Measurements from ENCODE around the gene FAM98C. TPM values are rescaled to one million over a fixed set of nuclear protein-coding genes. Genes with fewer than 3 reads are reported as not detected.

Gene FAM98C
- total and polyA plus RNA-seq, 4 donors = 4.2 to 8.5 (median 6.2) TPM

DNA sequence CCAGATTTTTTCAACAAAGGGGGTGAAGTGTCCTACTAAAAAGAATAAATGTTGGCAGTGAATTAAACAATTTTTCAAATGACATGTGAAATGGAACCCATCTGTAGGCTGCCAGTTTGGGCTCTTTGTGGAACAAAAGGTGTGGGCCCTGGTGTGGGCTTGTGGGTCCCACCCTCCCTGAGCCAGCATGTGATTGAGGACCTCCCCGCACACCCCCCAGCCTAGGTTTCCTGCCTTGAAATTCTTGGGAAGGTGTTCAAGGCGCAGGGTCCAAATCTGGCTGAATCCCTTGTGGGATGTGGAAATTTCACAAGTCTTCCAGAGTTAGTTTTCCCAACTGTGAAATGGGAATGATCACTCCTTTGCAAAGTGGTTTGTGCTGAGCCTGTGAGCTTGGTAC lies 19.1 kb upstream of the FAM98C start:
- Histone ChIP-seq H3K4me3 (ENCODE audit: low read depth in 1 of 3, low read length in 3 of 3) (no peak overlapping the region), H3K9me3 (ENCODE audit: control insufficient read depth in 4 of 4, low read length in 3 of 4) (no peaks in the 10 kb centered on the region), H3K27ac (ENCODE audit: low read depth in 1 of 2, low read length in 2 of 2) (no peak overlapping the region), H3K4me1 (ENCODE audit: control insufficient read depth in 4 of 4, insufficient read depth in 4 of 4, low read length in 3 of 4) (peaks cover 7 to 23% (median 16%) of the 10 kb centered on the region in 4 donors), H3K9ac (ENCODE audit: low read depth in 1 of 2, low read length in 2 of 2) (no peak overlapping the region), H3K36me3 (ENCODE audit: control insufficient read depth in 4 of 4, insufficient read depth in 3 of 4, low read depth in 1 of 4, low read length in 3 of 4) (peaks cover 9 to 49% (median 31%) of the 10 kb centered on the region in 4 donors), H3K27me3 (ENCODE audit: control insufficient read depth in 4 of 4, insufficient read depth in 4 of 4, low read length in 3 of 4) (no peaks in the 10 kb centered on the region)
- WGBS = 94% methylated on average over 2 of the region's 2 CpGs
- TF ChIP-seq JUND (IDR thresholded peaks at IDR 0.05) = no peak
- no peak for TF ChIP-seq RAD21 (IDR thresholded peaks at IDR 0.05)
- TF ChIP-seq, protein P1, sequence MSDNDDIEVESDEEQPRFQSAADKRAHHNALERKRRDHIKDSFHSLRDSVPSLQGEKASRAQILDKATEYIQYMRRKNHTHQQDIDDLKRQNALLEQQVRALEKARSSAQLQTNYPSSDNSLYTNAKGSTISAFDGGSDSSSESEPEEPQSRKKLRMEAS (IDR thresholded peaks at IDR 0.05) = no peak
- TF ChIP-seq HNF4A (conservative IDR thresholded peaks at IDR 0.05) = no peak
- DNase-seq (ENCODE audit: low spot score) = no peak

DNA sequence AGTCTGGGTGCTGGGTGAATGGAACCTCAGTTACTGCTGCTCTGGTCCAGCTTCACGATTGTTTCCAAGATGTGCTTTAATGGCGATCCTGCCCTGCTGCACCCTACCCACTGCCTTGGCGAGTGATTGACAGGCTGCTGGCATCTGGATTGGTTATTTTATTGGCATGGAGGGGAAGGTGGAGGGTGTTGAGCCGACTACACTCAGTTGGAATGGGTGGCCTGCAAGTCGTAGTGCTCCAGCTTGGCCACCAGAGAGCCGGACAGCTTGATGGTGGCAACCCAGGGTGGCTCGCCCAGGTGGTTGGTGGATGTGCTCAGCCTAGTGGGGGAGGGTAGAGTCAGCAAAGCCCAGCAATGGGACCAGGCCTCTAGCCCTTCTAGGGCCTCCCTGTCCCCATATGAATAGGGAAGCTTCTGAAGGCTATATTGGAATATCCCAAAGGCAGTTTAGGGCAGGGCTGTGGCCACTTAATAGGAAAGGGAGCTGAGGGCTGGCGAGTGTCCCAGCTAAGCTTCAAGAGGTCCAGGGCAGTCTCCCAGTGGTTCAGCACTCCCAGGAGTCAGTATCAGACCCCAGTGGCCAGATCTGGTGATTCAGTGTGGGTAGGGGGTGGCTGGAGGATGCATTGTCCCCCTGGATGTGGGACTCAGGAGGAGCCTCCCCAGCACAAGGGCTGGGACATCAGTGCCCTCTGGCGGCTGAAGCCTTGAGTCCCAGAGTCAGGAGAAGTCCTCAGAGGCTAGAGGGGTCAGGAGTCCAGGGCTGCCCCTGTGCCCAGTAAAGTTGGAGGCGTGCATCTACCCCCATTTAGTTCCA lies 18.5 kb upstream of the FAM98C start:
- H3K27ac ChIP-seq (ENCODE audit: low read depth in 1 of 2, low read length in 2 of 2) = no peak overlapping the region
- H3K4me1 ChIP-seq (ENCODE audit: control insufficient read depth in 4 of 4, insufficient read depth in 4 of 4, low read length in 3 of 4) = peaks cover 7 to 23% (median 16%) of the 10 kb centered on the region in 4 donors
- H3K36me3 ChIP-seq (ENCODE audit: control insufficient read depth in 4 of 4, insufficient read depth in 3 of 4, low read depth in 1 of 4, low read length in 3 of 4) = peaks cover 5 to 43% (median 24%) of the 10 kb centered on the region in 4 donors
- H3K4me3 ChIP-seq (ENCODE audit: low read depth in 1 of 3, low read length in 3 of 3) = no peak overlapping the region
- H3K9ac ChIP-seq (ENCODE audit: low read depth in 1 of 2, low read length in 2 of 2) = no peak overlapping the region
- no peaks in the 10 kb centered on the region for H3K9me3 ChIP-seq (ENCODE audit: control insufficient read depth in 4 of 4, low read length in 3 of 4)
- no peak for DNase-seq (ENCODE audit: low spot score)
- TF ChIP-seq, protein P1 (IDR thresholded peaks at IDR 0.05) = no peak
- no peak for TF ChIP-seq TAF1 (conservative IDR thresholded peaks at IDR 0.05)
- TF ChIP-seq FOXA2 (IDR thresholded peaks at IDR 0.05) = no peak
- TF ChIP-seq, protein P2, sequence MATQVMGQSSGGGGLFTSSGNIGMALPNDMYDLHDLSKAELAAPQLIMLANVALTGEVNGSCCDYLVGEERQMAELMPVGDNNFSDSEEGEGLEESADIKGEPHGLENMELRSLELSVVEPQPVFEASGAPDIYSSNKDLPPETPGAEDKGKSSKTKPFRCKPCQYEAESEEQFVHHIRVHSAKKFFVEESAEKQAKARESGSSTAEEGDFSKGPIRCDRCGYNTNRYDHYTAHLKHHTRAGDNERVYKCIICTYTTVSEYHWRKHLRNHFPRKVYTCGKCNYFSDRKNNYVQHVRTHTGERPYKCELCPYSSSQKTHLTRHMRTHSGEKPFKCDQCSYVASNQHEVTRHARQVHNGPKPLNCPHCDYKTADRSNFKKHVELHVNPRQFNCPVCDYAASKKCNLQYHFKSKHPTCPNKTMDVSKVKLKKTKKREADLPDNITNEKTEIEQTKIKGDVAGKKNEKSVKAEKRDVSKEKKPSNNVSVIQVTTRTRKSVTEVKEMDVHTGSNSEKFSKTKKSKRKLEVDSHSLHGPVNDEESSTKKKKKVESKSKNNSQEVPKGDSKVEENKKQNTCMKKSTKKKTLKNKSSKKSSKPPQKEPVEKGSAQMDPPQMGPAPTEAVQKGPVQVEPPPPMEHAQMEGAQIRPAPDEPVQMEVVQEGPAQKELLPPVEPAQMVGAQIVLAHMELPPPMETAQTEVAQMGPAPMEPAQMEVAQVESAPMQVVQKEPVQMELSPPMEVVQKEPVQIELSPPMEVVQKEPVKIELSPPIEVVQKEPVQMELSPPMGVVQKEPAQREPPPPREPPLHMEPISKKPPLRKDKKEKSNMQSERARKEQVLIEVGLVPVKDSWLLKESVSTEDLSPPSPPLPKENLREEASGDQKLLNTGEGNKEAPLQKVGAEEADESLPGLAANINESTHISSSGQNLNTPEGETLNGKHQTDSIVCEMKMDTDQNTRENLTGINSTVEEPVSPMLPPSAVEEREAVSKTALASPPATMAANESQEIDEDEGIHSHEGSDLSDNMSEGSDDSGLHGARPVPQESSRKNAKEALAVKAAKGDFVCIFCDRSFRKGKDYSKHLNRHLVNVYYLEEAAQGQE (IDR thresholded peaks at IDR 0.05) = no peak
- TF ChIP-seq, protein P3, sequence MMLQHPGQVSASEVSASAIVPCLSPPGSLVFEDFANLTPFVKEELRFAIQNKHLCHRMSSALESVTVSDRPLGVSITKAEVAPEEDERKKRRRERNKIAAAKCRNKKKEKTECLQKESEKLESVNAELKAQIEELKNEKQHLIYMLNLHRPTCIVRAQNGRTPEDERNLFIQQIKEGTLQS (IDR thresholded peaks at IDR 0.05) = no peak
- TF ChIP-seq RAD21 (IDR thresholded peaks at IDR 0.05) = no peak
- no peak for TF ChIP-seq GABPA (IDR thresholded peaks at IDR 0.05 in 1 of 2, conservative IDR thresholded peaks at IDR 0.05 in 1 of 2)
- TF ChIP-seq FOXA1 (IDR thresholded peaks at IDR 0.05) = no peak
- TF ChIP-seq NR2F2 (IDR thresholded peaks at IDR 0.05) = no peak
- no peak for TF ChIP-seq JUND (IDR thresholded peaks at IDR 0.05)
- TF ChIP-seq HNF4G (IDR thresholded peaks at IDR 0.05) = no peak
- no peak for TF ChIP-seq RXRA (IDR thresholded peaks at IDR 0.05)
- no peak for TF ChIP-seq YY1 (IDR thresholded peaks at IDR 0.05)
- TF ChIP-seq, protein P4, sequence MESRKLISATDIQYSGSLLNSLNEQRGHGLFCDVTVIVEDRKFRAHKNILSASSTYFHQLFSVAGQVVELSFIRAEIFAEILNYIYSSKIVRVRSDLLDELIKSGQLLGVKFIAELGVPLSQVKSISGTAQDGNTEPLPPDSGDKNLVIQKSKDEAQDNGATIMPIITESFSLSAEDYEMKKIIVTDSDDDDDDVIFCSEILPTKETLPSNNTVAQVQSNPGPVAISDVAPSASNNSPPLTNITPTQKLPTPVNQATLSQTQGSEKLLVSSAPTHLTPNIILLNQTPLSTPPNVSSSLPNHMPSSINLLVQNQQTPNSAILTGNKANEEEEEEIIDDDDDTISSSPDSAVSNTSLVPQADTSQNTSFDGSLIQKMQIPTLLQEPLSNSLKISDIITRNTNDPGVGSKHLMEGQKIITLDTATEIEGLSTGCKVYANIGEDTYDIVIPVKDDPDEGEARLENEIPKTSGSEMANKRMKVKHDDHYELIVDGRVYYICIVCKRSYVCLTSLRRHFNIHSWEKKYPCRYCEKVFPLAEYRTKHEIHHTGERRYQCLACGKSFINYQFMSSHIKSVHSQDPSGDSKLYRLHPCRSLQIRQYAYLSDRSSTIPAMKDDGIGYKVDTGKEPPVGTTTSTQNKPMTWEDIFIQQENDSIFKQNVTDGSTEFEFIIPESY (IDR thresholded peaks at IDR 0.05) = no peak
- TF ChIP-seq EGR1 (IDR thresholded peaks at IDR 0.05; ENCODE audit: low read depth in 2 of 2) = no peak
- no peak for TF ChIP-seq SP1 (IDR thresholded peaks at IDR 0.05)
- TF ChIP-seq HNF4A (conservative IDR thresholded peaks at IDR 0.05) = no peak
- TF ChIP-seq, protein P5, sequence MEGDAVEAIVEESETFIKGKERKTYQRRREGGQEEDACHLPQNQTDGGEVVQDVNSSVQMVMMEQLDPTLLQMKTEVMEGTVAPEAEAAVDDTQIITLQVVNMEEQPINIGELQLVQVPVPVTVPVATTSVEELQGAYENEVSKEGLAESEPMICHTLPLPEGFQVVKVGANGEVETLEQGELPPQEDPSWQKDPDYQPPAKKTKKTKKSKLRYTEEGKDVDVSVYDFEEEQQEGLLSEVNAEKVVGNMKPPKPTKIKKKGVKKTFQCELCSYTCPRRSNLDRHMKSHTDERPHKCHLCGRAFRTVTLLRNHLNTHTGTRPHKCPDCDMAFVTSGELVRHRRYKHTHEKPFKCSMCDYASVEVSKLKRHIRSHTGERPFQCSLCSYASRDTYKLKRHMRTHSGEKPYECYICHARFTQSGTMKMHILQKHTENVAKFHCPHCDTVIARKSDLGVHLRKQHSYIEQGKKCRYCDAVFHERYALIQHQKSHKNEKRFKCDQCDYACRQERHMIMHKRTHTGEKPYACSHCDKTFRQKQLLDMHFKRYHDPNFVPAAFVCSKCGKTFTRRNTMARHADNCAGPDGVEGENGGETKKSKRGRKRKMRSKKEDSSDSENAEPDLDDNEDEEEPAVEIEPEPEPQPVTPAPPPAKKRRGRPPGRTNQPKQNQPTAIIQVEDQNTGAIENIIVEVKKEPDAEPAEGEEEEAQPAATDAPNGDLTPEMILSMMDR (IDR thresholded peaks at IDR 0.05; ENCODE audit: low read depth, low read length, missing input control) = no peak
- 82% methylated on average over 10 of the region's 10 CpGs for WGBS
- no peaks in the 10 kb centered on the region for H3K27me3 ChIP-seq (ENCODE audit: control insufficient read depth in 4 of 4, insufficient read depth in 4 of 4, low read length in 3 of 4)
